GM18867 (cell line): ENCODE measurements around the gene RNF145.
"Not testable (repeated sequence)": the region's sequence is repeated elsewhere in the genome, so short reads cannot be mapped to it uniquely, and the experiment has no call there.

Experiments
- ATAC-seq: cut with Tn5 transposase; IDR thresholded peaks from one replicate; pipeline ENCODE4 v1.9.1; 2021; ENCODE audit warnings: mild to moderate bottlenecking, moderate library complexity; ENCODE audit not compliant: unreplicated experiment

The RNF145 gene

GRCh38 chr5:159161361-159162214 is 47.8 kb downstream of the RNF145 start:
- ATAC-seq: no peak

GRCh38 chr5:159158553-159159091 is 50.7 kb downstream of the RNF145 start:
- ATAC-seq: not testable (repeated sequence)

- no peak for ATAC-seq
Observed at GRCh38 chr5:159157552-159157951, 51.8 kb downstream of the RNF145 start.

GRCh38 chr5:159156426-159157238 is 52.7 kb downstream of the RNF145 start:
- ATAC-seq: peak; percentile 68

GRCh38 chr5:159155960-159156359 is 53.4 kb downstream of the RNF145 start:
- ATAC-seq: no peak

- no peak for ATAC-seq
Observed at GRCh38 chr5:159152876-159153275, 56.5 kb downstream of the RNF145 start.

- no peak for ATAC-seq
Observed at GRCh38 chr5:159149085-159149484, 60.3 kb downstream of the RNF145 start.

- no peak for ATAC-seq
Observed at GRCh38 chr5:159147976-159148375, 61.4 kb downstream of the RNF145 start.

- no peak for ATAC-seq
Observed at GRCh38 chr5:159146839-159147238, 62.5 kb downstream of the RNF145 start.

GRCh38 chr5:159145160-159145559 is 64.2 kb downstream of the RNF145 start:
- not testable (repeated sequence) for ATAC-seq

- ATAC-seq: no peak
Observed at GRCh38 chr5:159139802-159140201, 69.6 kb downstream of the RNF145 start.

GRCh38 chr5:159135896-159136531 is 73.3 kb downstream of the RNF145 start:
- no peak for ATAC-seq

GRCh38 chr5:159133041-159133741 is 76.2 kb downstream of the RNF145 start:
- peak; percentile 63 for ATAC-seq

- no peak for ATAC-seq
Observed at GRCh38 chr5:159132429-159133040, 76.8 kb downstream of the RNF145 start.

GRCh38 chr5:159131951-159132350 is 77.4 kb downstream of the RNF145 start:
- no peak for ATAC-seq

GRCh38 chr5:159130871-159131270 is 78.5 kb downstream of the RNF145 start:
- no peak for ATAC-seq

GRCh38 chr5:159128070-159128541 is 81.2 kb downstream of the RNF145 start:
- no peak for ATAC-seq

GRCh38 chr5:159123700-159124099 is 85.7 kb downstream of the RNF145 start:
- ATAC-seq: no peak

GRCh38 chr5:159123189-159123588 is 86.2 kb downstream of the RNF145 start:
- no peak for ATAC-seq

GRCh38 chr5:159121061-159121460 is 88.3 kb downstream of the RNF145 start:
- ATAC-seq: peak; percentile 8
